H1 (cell line): ENCODE results near the gene ACER1. TPM values are rescaled to one million over a fixed set of nuclear protein-coding genes. Genes with fewer than 3 reads are reported as not detected.

Experiments used
- CTCF ChIA-PET: fragments of 300-600 bp; sonication (Branson Sonifier 250); formaldehyde crosslinking; loops from one replicate; lab custom pipeline; 2021; ENCODE audit not compliant: partially characterized antibody; lab: Charles Lee
- POLR2A ChIA-PET: fragments of 300-600 bp; sonication (Branson Sonifier 250); formaldehyde crosslinking; loops from one replicate; lab custom pipeline; 2021; ENCODE audit warnings: inconsistent platforms; ENCODE audit not compliant: partially characterized antibody; lab: Charles Lee
- DNase-seq, 2 experiments: peaks; one replicate each; pipeline versions ENCODE4 v3.0.0 to v3.0.0-alpha.2; 2010 to 2022; ENCODE audit warnings: low spot score in 2 of 2, low read depth in 1 of 2, mixed read lengths in 1 of 2
- FAIRE-seq: peaks from 2 replicates; lab custom pipeline; 2011; peaks lifted over from hg19 to GRCh38; lab: Jason Lieb, UNC
- H2AFZ ChIP-seq: 2 replicates; pipeline ENCODE4 v1.8.1; 2012; ENCODE audit warnings: low read length, inconsistent platforms
- H2AK5ac ChIP-seq: 2 replicates; pipeline ENCODE4 v1.6.1; 2013; ENCODE audit warnings: low read depth, low read length
- H2BK120ac ChIP-seq: replicated peaks from 2 replicates; pipeline ENCODE3; 2013; ENCODE audit warnings: low read depth, low read length, inconsistent platforms
- H2BK12ac ChIP-seq: 2 replicates; pipeline ENCODE4 v1.6.1; 2013; ENCODE audit warnings: low read depth, low read length
- H2BK15ac ChIP-seq: 2 replicates; pipeline ENCODE4 v1.6.1; 2013; ENCODE audit warnings: low read length
- H2BK20ac ChIP-seq: 2 replicates; pipeline ENCODE4 v1.6.1; 2013; ENCODE audit warnings: low read length
- H2BK5ac ChIP-seq: 2 replicates; pipeline ENCODE4 v1.6.1; 2013; ENCODE audit warnings: low read depth, low read length
- H3K14ac ChIP-seq: 2 replicates; pipeline ENCODE4 v1.6.1; 2013; ENCODE audit warnings: inconsistent platforms; ENCODE audit not compliant: insufficient read length
- H3K18ac ChIP-seq: 2 replicates; pipeline ENCODE4 v1.6.1; 2013; ENCODE audit warnings: low read length; ENCODE audit errors: extremely low read depth
- H3K23ac ChIP-seq: 2 replicates; pipeline ENCODE4 v1.6.1; 2013; ENCODE audit warnings: inconsistent platforms; ENCODE audit not compliant: insufficient read length
- H3K23me2 ChIP-seq: 2 replicates; pipeline ENCODE4 v1.6.1; 2013; ENCODE audit warnings: low read depth, low read length
- H3K27ac ChIP-seq: 2 replicates; pipeline ENCODE4 v1.6.1; 2011; ENCODE audit warnings: low read depth, low read length, inconsistent platforms
- H3K27me3 ChIP-seq, 4 experiments: replicated peaks in 1 of 4; 1 replicate in 1 of 4; 2 replicates in 3 of 4; pipeline versions ENCODE4 v1.6.1 to v1.8.1; 2011 to 2013; ENCODE audit warnings: low read length in 3 of 4, mild to moderate bottlenecking in 3 of 4, inconsistent platforms in 2 of 4, mixed read lengths in 2 of 4, moderate library complexity in 1 of 4; ENCODE audit not compliant: control insufficient read depth in 3 of 4, insufficient read depth in 3 of 4; ENCODE audit errors: extremely low read depth in 1 of 4
- H3K36me3 ChIP-seq, 4 experiments: 2 replicates each; pipeline versions ENCODE4 v1.6.1 to v1.8.1; 2011 to 2013; ENCODE audit warnings: mild to moderate bottlenecking in 4 of 4, low read length in 3 of 4, moderate library complexity in 2 of 4, control low read depth in 1 of 4, inconsistent platforms in 1 of 4; ENCODE audit not compliant: insufficient read depth in 4 of 4, control insufficient read depth in 2 of 4
- H3K4ac ChIP-seq: replicated peaks from 2 replicates; pipeline ENCODE3; 2013; ENCODE audit warnings: low read length, low read depth, mixed read lengths, inconsistent platforms; ENCODE audit not compliant: insufficient read length
- H3K4me1 ChIP-seq, 4 experiments: replicated peaks in 1 of 4; 1 replicate in 1 of 4; 2 replicates in 3 of 4; pipeline versions ENCODE4 v1.6.1 to v1.8.1; 2011 to 2013; ENCODE audit warnings: low read length in 3 of 4, inconsistent platforms in 2 of 4, mixed read lengths in 1 of 4; ENCODE audit not compliant: insufficient read depth in 4 of 4, control insufficient read depth in 3 of 4
- H3K4me2 ChIP-seq, 2 experiments: 2 replicates each; pipeline versions ENCODE4 v1.6.1 to v1.8.1; 2011 to 2013; ENCODE audit warnings: low read depth in 2 of 2, low read length in 2 of 2, control low read depth in 1 of 2, inconsistent platforms in 1 of 2, mild to moderate bottlenecking in 1 of 2; ENCODE audit not compliant: insufficient read depth in 1 of 2
- H3K4me3 ChIP-seq, 4 experiments: fragments of 200-600, 300-600 bp in 1 of 4; sonication (generic), shearing (Covaris generic), sonication (Bioruptor Twin) in 1 of 4; 2 replicates each; pipeline versions ENCODE4 v1.5.1 to v1.8.1; 2011 to 2016; ENCODE audit warnings: low read length in 4 of 4, low read depth in 3 of 4, control low read depth in 2 of 4, inconsistent platforms in 2 of 4, mild to moderate bottlenecking in 2 of 4, mixed read lengths in 1 of 4, moderate library complexity in 1 of 4; ENCODE audit not compliant: insufficient read depth in 2 of 4; ENCODE audit errors: extremely low read depth in 1 of 4
- H3K56ac ChIP-seq: replicated peaks from 2 replicates; pipeline ENCODE3; 2013; ENCODE audit warnings: low read depth, mild to moderate bottlenecking, mixed read lengths, low read length, inconsistent platforms; ENCODE audit not compliant: insufficient read length
- H3K79me1 ChIP-seq: 2 replicates; pipeline ENCODE4 v1.6.1; 2013; ENCODE audit warnings: low read depth, low read length, control low read depth
- H3K79me2 ChIP-seq, 2 experiments: 2 replicates each; pipeline versions ENCODE4 v1.6.1 to v1.8.1; 2012 to 2013; ENCODE audit warnings: low read length in 2 of 2, mild to moderate bottlenecking in 2 of 2, inconsistent platforms in 1 of 2; ENCODE audit not compliant: insufficient read depth in 2 of 2, control insufficient read depth in 1 of 2
- H3K9ac ChIP-seq, 4 experiments: replicated peaks in 1 of 4; 1 replicate in 1 of 4; 2 replicates in 3 of 4; pipeline versions ENCODE4 v1.6.1 to v1.8.1; 2011 to 2013; ENCODE audit warnings: low read depth in 3 of 4, low read length in 3 of 4, control low read depth in 2 of 4, mild to moderate bottlenecking in 2 of 4, moderate library complexity in 2 of 4, inconsistent platforms in 1 of 4; ENCODE audit errors: extremely low read depth in 1 of 4
- H3K9me3 ChIP-seq, 2 experiments: 2 replicates each; pipeline versions ENCODE4 v1.6.1 to v1.8.1; 2012 to 2013; ENCODE audit warnings: mild to moderate bottlenecking in 2 of 2, moderate library complexity in 2 of 2, control low read depth in 1 of 2, inconsistent platforms in 1 of 2, low read depth in 1 of 2, low read length in 1 of 2, mixed read lengths in 1 of 2; ENCODE audit not compliant: insufficient read depth in 2 of 2
- H4K20me1 ChIP-seq, 2 experiments: replicated peaks in 1 of 2; 2 replicates each; pipeline versions ENCODE3 to v1.8.1; 2011 to 2013; ENCODE audit warnings: inconsistent platforms in 2 of 2, low read length in 2 of 2, mild to moderate bottlenecking in 1 of 2; ENCODE audit not compliant: insufficient read depth in 2 of 2, control insufficient read depth in 1 of 2
- H4K5ac ChIP-seq: 2 replicates; pipeline ENCODE4 v1.6.1; 2013; ENCODE audit warnings: low read length, low read depth, mixed read lengths, inconsistent platforms; ENCODE audit not compliant: insufficient read length
- H4K8ac ChIP-seq: 2 replicates; pipeline ENCODE4 v1.8.0; 2013; ENCODE audit warnings: mild to moderate bottlenecking, moderate library complexity, low read length, inconsistent platforms; ENCODE audit not compliant: insufficient read depth; ENCODE audit errors: extremely low read depth
- H4K91ac ChIP-seq: replicated peaks from 2 replicates; pipeline ENCODE3; 2013; ENCODE audit warnings: low read length, mixed read lengths, inconsistent platforms; ENCODE audit not compliant: insufficient read length
- FOSL1 ChIP-seq: IDR thresholded peaks from 2 replicates; pipeline ENCODE4 v1.6.1; 2011; ENCODE audit warnings: mild to moderate bottlenecking, low read depth, low read length, moderate library complexity; ENCODE audit not compliant: insufficient read depth
- SIRT6 ChIP-seq: IDR thresholded peaks from one replicate; pipeline ENCODE4 v1.7.1; 2012; ENCODE audit warnings: low read length, inconsistent platforms
- WGBS, 2 experiments: shearing (Covaris generic) in 1 of 2; methylation state at CpG; one replicate each; pipeline versions ENCODE4 v1.1.6 to v1.1.7; 2013 to 2015; ENCODE audit warnings: low lambda C conversion rate in 2 of 2, mixed read lengths in 2 of 2, inconsistent platforms in 1 of 2, low coverage in 1 of 2, missing lambda C conversion rate in 1 of 2; ENCODE audit not compliant: insufficient replicate concordance in 2 of 2, insufficient coverage in 1 of 2, insufficient read length in 1 of 2; ENCODE audit errors: extremely low coverage in 1 of 2, missing lambda C conversion rate in 1 of 2; 5-methylcytosine and 5-hydroxymethylcytosine counted together
- polyA plus RNA-seq, 7 experiments: library from polyadenylated mRNA; depleted of rRNA in 3 of 7; stranded (reverse) in 5 of 7; unstranded in 2 of 7; fragments of >200 nt in 5 of 7; fragments of 200-250 nt in 2 of 7; gene quantifications; 1 replicate in 5 of 7; 2 replicates in 1 of 7; 4 replicates in 1 of 7; pipeline versions ENCODE4 v1.2.1 to v1.2.3, GENCODE V29; 2011 to 2013; ENCODE audit warnings: missing spikeins in 2 of 7, mixed read lengths in 2 of 7
- total RNA-seq: library from RNA; stranded (reverse); fragmentation: NEBNext Ultra II Directional; extraction: Animal tissue kit (Norgen Biotek cat#: 25700); gene quantifications from 2 replicates; pipeline ENCODE4 v1.2.1, GENCODE V29; 2021
- TF ChIP-seq, protein P1 (sequence below): IDR thresholded peaks from 2 replicates; pipeline ENCODE4 v1.6.1; 2011; ENCODE audit warnings: low read length, improper control_type of control experiment

Gene ACER1
- total and polyA plus RNA-seq, 2 of the 8 experiments (the other 6 are each of a cell fraction or from before 2014, with no cell fraction given) = 0.05 TPM; not detected in 1

DNA sequence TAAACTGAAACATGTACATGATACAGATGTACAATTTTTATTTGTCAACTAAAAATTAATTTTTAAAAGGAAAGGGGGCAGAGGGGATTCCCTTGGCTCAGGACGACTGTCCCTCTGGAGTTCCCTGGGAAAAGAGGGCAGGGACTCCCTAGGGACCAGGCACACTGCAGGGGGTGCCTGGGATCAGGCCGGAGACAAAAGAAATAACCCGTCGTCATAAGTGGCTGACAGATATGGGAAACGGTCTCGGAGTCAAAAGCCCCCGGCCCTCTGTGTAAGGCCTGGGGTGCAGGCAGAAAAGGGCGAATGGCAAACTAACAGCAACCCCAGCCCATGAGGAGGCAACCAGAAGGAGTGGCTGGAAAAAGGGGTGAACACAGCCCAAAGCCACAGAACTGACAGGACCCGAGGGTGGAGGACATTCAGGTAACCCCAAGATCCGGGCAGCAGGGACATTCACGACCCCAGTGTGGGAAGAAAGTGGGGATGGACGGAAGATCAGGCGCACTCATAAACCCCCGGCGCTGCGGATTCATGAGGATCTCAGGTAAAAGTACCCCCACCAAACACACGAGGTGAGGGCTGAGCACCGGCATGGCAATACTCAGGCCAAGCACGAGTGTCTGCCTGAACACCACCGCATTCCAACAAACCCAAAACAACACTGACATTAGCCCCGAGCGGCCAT is 60.4 kb downstream of the ACER1 start:
- 85% methylated on average over 21 of the region's 22 CpGs; no CpG with 5 or more reads in 1 of the 2 experiments for WGBS, 2 experiments
- no peak overlapping the region for H2AFZ ChIP-seq
- peaks cover 50 to 59% of the 10 kb centered on the region in 2 experiments for H4K20me1 ChIP-seq
- no peaks in the 10 kb centered on the region for H3K23me2 ChIP-seq
- FAIRE-seq (no peak), DNase-seq (no peak)
- H3K9ac ChIP-seq = no peak overlapping the region
- no peak overlapping the region for H3K4ac ChIP-seq
- no peaks in the 10 kb centered on the region; a peak in 1 of 7 replicates for H3K27me3 ChIP-seq
- no peak overlapping the region for H3K18ac ChIP-seq
- H3K79me1 ChIP-seq = peaks cover 37% of the 10 kb centered on the region
- no peak overlapping the region for H4K91ac ChIP-seq
- peak overlapping the region; percentile 30 to 55; a peak in 2 of 4 replicates for H3K4me2 ChIP-seq
- H4K8ac ChIP-seq = no peak overlapping the region
- peaks cover 0 to 20% (median 8%) of the 10 kb centered on the region in 4 experiments; a peak in 3 of 8 replicates for H3K36me3 ChIP-seq
- peaks cover 19 to 96% of the 10 kb centered on the region in 2 experiments for H3K79me2 ChIP-seq
- POLR2A ChIA-PET = interaction anchor here (1.6 to 1.8 kb wide), 2 partner anchors 12 to 55 kb away, joined by 4 to 8 read pairs; no protein-coding TSS in a partner anchor
- CTCF ChIA-PET = interaction anchor here (1.5 to 3.8 kb wide), 2 partner anchors 12 kb away, joined by 4 to 41 read pairs; no protein-coding TSS in a partner anchor
- H3K4me1 ChIP-seq = peaks cover 6 to 40% (median 20%) of the 10 kb centered on the region in 4 experiments
- H3K14ac ChIP-seq = no peak overlapping the region
- TF ChIP-seq, protein P1, sequence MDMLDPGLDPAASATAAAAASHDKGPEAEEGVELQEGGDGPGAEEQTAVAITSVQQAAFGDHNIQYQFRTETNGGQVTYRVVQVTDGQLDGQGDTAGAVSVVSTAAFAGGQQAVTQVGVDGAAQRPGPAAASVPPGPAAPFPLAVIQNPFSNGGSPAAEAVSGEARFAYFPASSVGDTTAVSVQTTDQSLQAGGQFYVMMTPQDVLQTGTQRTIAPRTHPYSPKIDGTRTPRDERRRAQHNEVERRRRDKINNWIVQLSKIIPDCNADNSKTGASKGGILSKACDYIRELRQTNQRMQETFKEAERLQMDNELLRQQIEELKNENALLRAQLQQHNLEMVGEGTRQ = no peak
- TF ChIP-seq FOSL1 (no peak), SIRT6 (no peak)
- no peaks in the 10 kb centered on the region for H3K9me3 ChIP-seq
- H2BK120ac ChIP-seq = no peak overlapping the region
- H3K23ac ChIP-seq = no peak overlapping the region
- H2BK12ac ChIP-seq = no peak overlapping the region
- H3K56ac ChIP-seq = no peak overlapping the region
- 0 out of 2 replicates have a peak overlapping the region, but pooled peaks have one; percentile 82 for H2BK5ac ChIP-seq
- H3K4me3 ChIP-seq = no peak overlapping the region
- no peak overlapping the region for H3K27ac ChIP-seq
- no peak overlapping the region for H2AK5ac ChIP-seq
- H2BK20ac ChIP-seq = no peak overlapping the region
- no peak overlapping the region for H2BK15ac ChIP-seq
- H4K5ac ChIP-seq = no peak overlapping the region
